Upper lobe of left lung (tissue), 6 donors: ENCODE results near the gene LNX1. TPM values are rescaled to one million over a fixed set of nuclear protein-coding genes. Genes with fewer than 3 reads are reported as not detected.

Source experiments
- ATAC-seq, 2 donors: fragments of 200-7000 bp; cut with Tn5 transposase; one replicate each; pipeline ENCODE4 v1.9.1; 2022; ENCODE audit warnings: mild to moderate bottlenecking in 2 of 2, moderate library complexity in 2 of 2; ENCODE audit not compliant: low FRiP score in 2 of 2
- DNase-seq, 2 donors: peaks; one replicate each; pipeline ENCODE4 v3.0.0-alpha.2; 2019 to 2020
- H3K27ac ChIP-seq, 4 donors: fragments of 200-600 bp; sonication (generic); one replicate each; pipeline ENCODE4 v1.5.1; 2016 to 2019
- H3K27me3 ChIP-seq, 4 donors: fragments of 200-600 bp; sonication (generic); one replicate each; pipeline ENCODE4 v1.5.1; 2017 to 2019
- H3K36me3 ChIP-seq, 4 donors: fragments of 200-600 bp; sonication (generic); one replicate each; pipeline ENCODE4 v1.5.1; 2016 to 2019
- H3K4me1 ChIP-seq, 4 donors: fragments of 200-600 bp; sonication (generic); one replicate each; pipeline ENCODE4 v1.5.1; 2018 to 2019
- H3K4me3 ChIP-seq, 4 donors: fragments of 200-600 bp; sonication (generic); one replicate each; pipeline ENCODE4 v1.5.1; 2017 to 2019; ENCODE audit warnings: mild to moderate bottlenecking in 2 of 4, moderate library complexity in 1 of 4
- H3K9me3 ChIP-seq, 4 donors: fragments of 200-600 bp; sonication (generic); one replicate each; pipeline ENCODE4 v1.5.1; 2018 to 2019
- EP300 ChIP-seq, 4 donors: sonication (generic); formaldehyde crosslinking; IDR thresholded peaks; one replicate each; pipeline ENCODE4 v1.5.1; 2017; ENCODE audit warnings: antibody characterized with exemption in 4 of 4, control low read depth in 2 of 4
- POLR2A ChIP-seq, 4 donors: fragments of 450-650 bp; IDR thresholded peaks; one replicate each; pipeline ENCODE4 v1.5.1; 2016 to 2017; ENCODE audit warnings: antibody characterized with exemption in 4 of 4, mild to moderate bottlenecking in 2 of 4
- POLR2AphosphoS5 ChIP-seq, 2 donors: sonication (generic); formaldehyde crosslinking; IDR thresholded peaks; one replicate each; pipeline ENCODE4 v1.5.1; 2017; ENCODE audit warnings: antibody characterized with exemption in 2 of 2
- WGBS, 2 donors: methylation state at CpG; one replicate each; pipeline ENCODE4 v1.1.5; 2017 to 2018; 5-methylcytosine and 5-hydroxymethylcytosine counted together
- total RNA-seq, 6 donors: library from RNA; depleted of rRNA in 4 of 6; stranded (reverse); fragments of >200 nt in 4 of 6; gene quantifications; one replicate each; pipeline versions ENCODE4 v1.1.0 to v1.2.1, GENCODE V29; 2016 to 2021
- TF ChIP-seq, protein P1 (sequence below), 6 experiments: fragments of 450-650 bp in 4 of 6; fragments of 200-600 bp in 2 of 6; sonication (generic) in 2 of 6; IDR thresholded peaks; one replicate each; pipeline ENCODE4 v1.5.1; 2016 to 2019; ENCODE audit warnings: antibody characterized with exemption in 6 of 6
- donor health status: DM: no; HTN: no; CAD: no; lungs with moderate emphysema.
- donor health status: DM: no; HTN: yes; CAD: no; lungs with severe emphysema.

LNX1 gene
- total RNA-seq, 6 donors from 2014 or later = 2.7 to 7.3 (median 4.3) TPM

DNA sequence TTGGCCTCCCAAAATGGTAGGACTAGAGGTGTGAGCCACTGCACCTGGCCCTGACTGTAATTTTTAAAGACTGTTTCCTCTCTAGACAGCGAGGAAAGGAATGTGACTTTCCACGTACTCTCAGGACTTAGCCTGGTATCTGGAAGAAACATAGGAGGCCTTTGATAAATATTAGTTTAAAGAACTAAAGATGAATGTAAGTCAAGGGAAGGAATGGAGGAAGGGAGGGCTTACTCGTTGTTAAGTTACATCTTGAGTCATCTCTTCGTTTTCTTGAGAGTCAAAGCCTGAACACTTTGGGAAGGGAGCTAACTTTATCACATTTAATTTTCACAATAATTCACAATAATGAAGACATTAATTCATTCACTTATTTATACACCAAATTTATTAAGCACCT, 7.2 kb upstream of the LNX1 start:
- TF ChIP-seq EP300 (IDR thresholded peaks at IDR 0.05) (no peak), POLR2AphosphoS5 (IDR thresholded peaks at IDR 0.05) (no peak), POLR2A (IDR thresholded peaks at IDR 0.05) (no peak)
- TF ChIP-seq, protein P1, sequence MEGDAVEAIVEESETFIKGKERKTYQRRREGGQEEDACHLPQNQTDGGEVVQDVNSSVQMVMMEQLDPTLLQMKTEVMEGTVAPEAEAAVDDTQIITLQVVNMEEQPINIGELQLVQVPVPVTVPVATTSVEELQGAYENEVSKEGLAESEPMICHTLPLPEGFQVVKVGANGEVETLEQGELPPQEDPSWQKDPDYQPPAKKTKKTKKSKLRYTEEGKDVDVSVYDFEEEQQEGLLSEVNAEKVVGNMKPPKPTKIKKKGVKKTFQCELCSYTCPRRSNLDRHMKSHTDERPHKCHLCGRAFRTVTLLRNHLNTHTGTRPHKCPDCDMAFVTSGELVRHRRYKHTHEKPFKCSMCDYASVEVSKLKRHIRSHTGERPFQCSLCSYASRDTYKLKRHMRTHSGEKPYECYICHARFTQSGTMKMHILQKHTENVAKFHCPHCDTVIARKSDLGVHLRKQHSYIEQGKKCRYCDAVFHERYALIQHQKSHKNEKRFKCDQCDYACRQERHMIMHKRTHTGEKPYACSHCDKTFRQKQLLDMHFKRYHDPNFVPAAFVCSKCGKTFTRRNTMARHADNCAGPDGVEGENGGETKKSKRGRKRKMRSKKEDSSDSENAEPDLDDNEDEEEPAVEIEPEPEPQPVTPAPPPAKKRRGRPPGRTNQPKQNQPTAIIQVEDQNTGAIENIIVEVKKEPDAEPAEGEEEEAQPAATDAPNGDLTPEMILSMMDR (IDR thresholded peaks at IDR 0.05) = no peak
- H3K27me3 ChIP-seq = no peaks in the 10 kb centered on the region
- no peak for DNase-seq
- peaks cover 0 to 5% (median 0%) of the 10 kb centered on the region in 4 donors for H3K4me1 ChIP-seq
- ATAC-seq = no peak
- WGBS, 2 donors = 67 to 69% methylated on average over 4 of the region's 4 CpGs
- H3K9me3 ChIP-seq = no peaks in the 10 kb centered on the region
- no peak overlapping the region for H3K27ac ChIP-seq
- no peak overlapping the region for H3K4me3 ChIP-seq
- no peaks in the 10 kb centered on the region for H3K36me3 ChIP-seq

- no peak for TF ChIP-seq POLR2A (IDR thresholded peaks at IDR 0.05)
- no peak for TF ChIP-seq EP300 (IDR thresholded peaks at IDR 0.05)
- TF ChIP-seq, protein P1 (IDR thresholded peaks at IDR 0.05) = no peak
- TF ChIP-seq POLR2AphosphoS5 (IDR thresholded peaks at IDR 0.05) = no peak
- DNase-seq (no peak), ATAC-seq (no peak)
- H3K36me3 ChIP-seq = no peaks in the 10 kb centered on the region
- no peaks in the 10 kb centered on the region for H3K9me3 ChIP-seq
- no peak overlapping the region for H3K4me3 ChIP-seq
- H3K4me1 ChIP-seq = peaks cover 0 to 10% (median 7%) of the 10 kb centered on the region in 4 donors
- H3K27ac ChIP-seq = no peak overlapping the region
- no peaks in the 10 kb centered on the region for H3K27me3 ChIP-seq
- 75 to 77% methylated on average over 3 of the region's 3 CpGs for WGBS, 2 donors
Observed at GRCh38 chr4:53596901-53597300, 5.6 kb upstream of the LNX1 start.

- DNase-seq (no peak), ATAC-seq (no peak)
- WGBS, 2 donors = 85 to 89% methylated on average over 2 of the region's 2 CpGs
- H3K27me3 ChIP-seq = no peaks in the 10 kb centered on the region
- peaks cover 2 to 20% (median 10%) of the 10 kb centered on the region in 4 donors for H3K4me1 ChIP-seq
- H3K36me3 ChIP-seq = no peaks in the 10 kb centered on the region
- no peak overlapping the region for H3K4me3 ChIP-seq
- no peaks in the 10 kb centered on the region for H3K9me3 ChIP-seq
- H3K27ac ChIP-seq = no peak overlapping the region
- TF ChIP-seq, protein P1 (IDR thresholded peaks at IDR 0.05) = no peak
- no peak for TF ChIP-seq EP300 (IDR thresholded peaks at IDR 0.05)
Observed at GRCh38 chr4:53595834-53596233, 4.5 kb upstream of the LNX1 start.

GRCh38 chr4:53595204-53595603, 3.9 kb upstream of the LNX1 start:
- Histone ChIP-seq H3K27me3 (no peaks in the 10 kb centered on the region), H3K36me3 (no peaks in the 10 kb centered on the region), H3K27ac (no peak overlapping the region), H3K4me1 (peaks cover 2 to 22% (median 10%) of the 10 kb centered on the region in 4 donors), H3K4me3 (no peak overlapping the region), H3K9me3 (no peaks in the 10 kb centered on the region)
- no peak for TF ChIP-seq EP300 (IDR thresholded peaks at IDR 0.05)
- TF ChIP-seq, protein P1 (IDR thresholded peaks at IDR 0.05) = no peak
- TF ChIP-seq POLR2A (IDR thresholded peaks at IDR 0.05) = no peak
- TF ChIP-seq POLR2AphosphoS5 (IDR thresholded peaks at IDR 0.05) = no peak
- DNase-seq = no peak
- no peak for ATAC-seq
- 90 to 95% methylated on average over 3 of the region's 3 CpGs for WGBS, 2 donors

GRCh38 chr4:53593765-53594164, 2.5 kb upstream of the LNX1 start:
- Histone ChIP-seq H3K27ac (no peak overlapping the region), H3K36me3 (no peaks in the 10 kb centered on the region), H3K4me3 (no peak overlapping the region), H3K27me3 (no peaks in the 10 kb centered on the region), H3K4me1 (peaks cover under 1 to 22% (median 9%) of the 10 kb centered on the region in 4 donors), H3K9me3 (no peaks in the 10 kb centered on the region)
- WGBS, 2 donors = 92 to 95% methylated on average over 2 of the region's 2 CpGs
- ATAC-seq (no peak), DNase-seq (no peak)
- no peak for TF ChIP-seq EP300 (IDR thresholded peaks at IDR 0.05)
- no peak for TF ChIP-seq POLR2AphosphoS5 (IDR thresholded peaks at IDR 0.05)
- TF ChIP-seq POLR2A (IDR thresholded peaks at IDR 0.05) = no peak
- TF ChIP-seq, protein P1 (IDR thresholded peaks at IDR 0.05) = no peak
